ENCODE data around the gene NAT16. TPM values are rescaled to one million over a fixed set of nuclear protein-coding genes. Genes with fewer than 3 reads are reported as not detected.

Gene NAT16
- total and polyA plus RNA-seq, 10 of the 15 experiments (the other 5 are each of a cell fraction or from before 2014, with no cell fraction given), result not detected

- no peak for TF ChIP-seq ATF2 (IDR thresholded peaks at IDR 0.05; ENCODE audit: low read length)
- no peak for TF ChIP-seq NRF1 (conservative IDR thresholded peaks at IDR 0.05; ENCODE audit: low read depth, low read length)
- no peak for TF ChIP-seq SIN3A (IDR thresholded peaks at IDR 0.05; ENCODE audit: low read depth, low read length)
- no peak for TF ChIP-seq CBFB (IDR thresholded peaks at IDR 0.05; ENCODE audit: low read depth)
- TF ChIP-seq JUNB (IDR thresholded peaks at IDR 0.05), result no peak
- TF ChIP-seq RBBP5 (conservative IDR thresholded peaks at IDR 0.05), result no peak
- TF ChIP-seq MLLT1 (IDR thresholded peaks at IDR 0.05), result no peak
- TF ChIP-seq SMAD5 (IDR thresholded peaks at IDR 0.05; ENCODE audit: low read depth), result no peak
- TF ChIP-seq FOXM1 (IDR thresholded peaks at IDR 0.05; ENCODE audit: low read depth, low read length), result no peak
- TF ChIP-seq MTA3 (IDR thresholded peaks at IDR 0.05; ENCODE audit: borderline replicate concordance, low read length), result no peak
- no peak for TF ChIP-seq MXI1 (IDR thresholded peaks at IDR 0.05; ENCODE audit: low read depth, low read length)
- TF ChIP-seq TCF12 (IDR thresholded peaks at IDR 0.05; ENCODE audit: low read depth, low read length), result no peak
- TF ChIP-seq NR2C1 (IDR thresholded peaks at IDR 0.05), result peak; percentile 4; the same call in 1 of the 2 replicates
- TF ChIP-seq ZBTB40 (IDR thresholded peaks at IDR 0.05; ENCODE audit: borderline replicate concordance), result peak; percentile 54; the same call in 1 of the 2 replicates
- TF ChIP-seq DPF2 (IDR thresholded peaks at IDR 0.05), result no peak
- no peak for TF ChIP-seq ATF3 (IDR thresholded peaks at IDR 0.05; ENCODE audit: borderline replicate concordance, extremely low read depth, low read depth, low read length)
- TF ChIP-seq SUZ12 (IDR thresholded peaks at IDR 0.05; ENCODE audit: unreplicated experiment), result no peak
- TF ChIP-seq ELK1 (IDR thresholded peaks at IDR 0.05; ENCODE audit: low read depth, low read length), result no peak
- no peak for TF ChIP-seq SMARCA5 (IDR thresholded peaks at IDR 0.05)
- no peak for TF ChIP-seq HDAC2 (IDR thresholded peaks at IDR 0.05)
These were observed 57.8 kb downstream of the NAT16 start (continued) for GRCh38 chr7:101121991-101122932.

All from GM12878 (cell line).